Heart left ventricle (tissue), 16 donors: ENCODE data around the gene KCNV2. TPM values are rescaled to one million over a fixed set of nuclear protein-coding genes. Genes with fewer than 3 reads are reported as not detected.
A peak's percentile ranks its signal among the peaks of the same experiment; 100 is the strongest.

Source experiments
- ATAC-seq, 4 donors: fragments of 200-7000 bp; cut with Tn5 transposase; one replicate each; pipeline ENCODE4 v1.9.1; 2020 to 2022; ENCODE audit warnings: moderate library complexity in 4 of 4, mild to moderate bottlenecking in 3 of 4, moderate number of reproducible peaks in 1 of 4
- DNase-seq, 5 donors: peaks; one replicate each; pipeline ENCODE4 v3.0.0-alpha.2; 2020
- H3K27ac ChIP-seq, 12 donors: fragments of 200-600 bp; sonication (generic) in 4 of 12; one replicate each; pipeline versions ENCODE4 v1.5.0 to v1.8.0; 2016 to 2022; ENCODE audit warnings: mild to moderate bottlenecking in 2 of 12
- H3K27me3 ChIP-seq, 9 donors: fragments of 200-600 bp; sonication (generic) in 2 of 9; one replicate each; pipeline versions ENCODE4 v1.5.1 to v1.8.0; 2016 to 2022; ENCODE audit warnings: mild to moderate bottlenecking in 3 of 9
- H3K36me3 ChIP-seq, 9 donors: fragments of 200-600 bp; sonication (generic) in 2 of 9; one replicate each; pipeline versions ENCODE4 v1.5.0 to v1.8.0; 2018 to 2022; ENCODE audit warnings: mild to moderate bottlenecking in 2 of 9
- H3K4me1 ChIP-seq, 12 donors: fragments of 200-600 bp; sonication (generic) in 4 of 12; one replicate each; pipeline versions ENCODE4 v1.5.0 to v1.8.0; 2016 to 2022; ENCODE audit warnings: mild to moderate bottlenecking in 3 of 12
- H3K4me3 ChIP-seq, 12 donors: fragments of 200-600 bp; sonication (generic) in 4 of 12; one replicate each; pipeline versions ENCODE4 v1.5.0 to v1.8.0; 2017 to 2022; ENCODE audit warnings: mild to moderate bottlenecking in 9 of 12, moderate library complexity in 4 of 12
- H3K9me3 ChIP-seq, 12 donors: fragments of 200-600 bp; sonication (generic) in 4 of 12; one replicate each; pipeline versions ENCODE4 v1.5.0 to v1.8.0; 2016 to 2022; ENCODE audit warnings: mild to moderate bottlenecking in 1 of 12
- CTCF ChIP-seq, 12 donors: fragments of 200-600 bp; sonication (generic) in 4 of 12; IDR thresholded peaks; one replicate each; pipeline versions ENCODE4 v1.5.0 to v1.8.0; 2018 to 2022; ENCODE audit warnings: antibody characterized with exemption in 12 of 12, mild to moderate bottlenecking in 5 of 12
- POLR2A ChIP-seq, 2 donors: fragments of 450-650 bp; IDR thresholded peaks; one replicate each; pipeline ENCODE4 v1.6.1; 2017; ENCODE audit warnings: antibody characterized with exemption in 2 of 2, mild to moderate bottlenecking in 2 of 2, moderate library complexity in 2 of 2
- WGBS, 4 donors: extraction: QIAGEN DNeasy Blood & Tissue Kit in 2 of 4; methylation state at CpG; one replicate each; pipeline versions ENCODE4 v1.1.5 to v1.1.7; 2013 to 2018; 5-methylcytosine and 5-hydroxymethylcytosine counted together
- intact Hi-C, 10 donors: fragments of 100-400 bp; cut with DNase I; formaldehyde crosslinking; loops; one replicate each; pipeline versions ENCODE4 v1.11.1 to v1.14.2; 2022
- polyA plus RNA-seq, 2 donors: library from polyadenylated mRNA; stranded (reverse); fragments of 200-250 nt; gene quantifications; one replicate each; pipeline ENCODE4 v1.2.3, GENCODE V29; 2013
- total RNA-seq, 9 donors: library from RNA; depleted of rRNA in 2 of 9; stranded (reverse); fragments of >200 nt in 2 of 9; fragmentation: NEBNext Ultra II Directional in 3 of 9; extraction: Animal tissue kit (Norgen Biotek cat#: 25700) in 3 of 9; gene quantifications; one replicate each; pipeline versions ENCODE4 v1.1.0 to v1.2.4, GENCODE V29; 2016 to 2023
- donor health status: ischemic (EF 13 %, LVEDD 7.1; RV severe dilation, severe dysfunction).
- donor health status: healthy with polysubstance abuse.
- donor health status: DM: no; HTN: yes; CAD: no.
- donor health status: DM: no; HTN: no; CAD: no.
- donor health status: ischemic (EF 25% LVEDD 6.9; RV normal size, moderate dysfunction).
- donor health status: ischemic (EF 25% LVEDD 5.7; RV mildly dilated, moderate dysfunction).
- donor health status: healthy.
- donor health status: DM: yes; HTN: yes; CAD: no.
- donor health status: ischemic (EF 35%, LVEDD 5.7; RV mildly dilated, moderate dysfunction).
- donor health status: nonischemic (EF 11% LVEDD 7.7; RV severe dilation, severe dysfunction).
- donor health status: DM: yes; HTN: yes; CAD: no.
- donor health status: PGD.
- donor health status: ischemic (EF 29% LVEDD 5.4; RV normal size, mild dysfunction).
- donor health status: nonischemic (EF 23%, LVEDD 6.1; RV moderate dilation, normal function).

Gene KCNV2
- total and polyA plus RNA-seq, 11 donors: not detected

GRCh38 chr9:2686911-2687310 lies 30.4 kb upstream of the KCNV2 start:
- DNase-seq (no peak), ATAC-seq (no peak)
- WGBS, 4 donors: 74 to 79% (median 77%) methylated on average over 4 of the region's 4 CpGs
- intact Hi-C loops: no loop called here
- H3K9me3 ChIP-seq: no peaks in the 10 kb centered on the region
- no peak overlapping the region for H3K27ac ChIP-seq
- H3K4me1 ChIP-seq: peaks cover 0 to 26% (median 9%) of the 10 kb centered on the region in 12 donors
- no peaks in the 10 kb centered on the region for H3K36me3 ChIP-seq
- TF ChIP-seq CTCF (IDR thresholded peaks at IDR 0.05): no peak
- TF ChIP-seq POLR2A (IDR thresholded peaks at IDR 0.05): no peak
- H3K4me3 ChIP-seq: no peak overlapping the region
- H3K27me3 ChIP-seq: no peaks in the 10 kb centered on the region

GRCh38 chr9:2688636-2689035 lies 28.7 kb upstream of the KCNV2 start:
- 66 to 77% (median 72%) methylated on average over 3 of the region's 3 CpGs for WGBS, 4 donors
- no peak for DNase-seq
- peak; percentile 70 to 87 (median 74) for ATAC-seq
- Histone ChIP-seq H3K27me3 (no peaks in the 10 kb centered on the region), H3K36me3 (no peaks in the 10 kb centered on the region), H3K9me3 (no peaks in the 10 kb centered on the region), H3K4me1 (peaks cover 0 to 29% (median 10%) of the 10 kb centered on the region in 12 donors), H3K4me3 (no peak overlapping the region), H3K27ac (peak overlapping the region in 6 of 12 donors; percentile 9 to 76 (median 54))
- intact Hi-C loops: no loop called here
- TF ChIP-seq POLR2A (IDR thresholded peaks at IDR 0.05) (no peak), CTCF (IDR thresholded peaks at IDR 0.05) (no peak)

- Histone ChIP-seq H3K9me3 (no peaks in the 10 kb centered on the region), H3K36me3 (no peaks in the 10 kb centered on the region), H3K4me1 (peaks cover 0 to 29% (median 10%) of the 10 kb centered on the region in 12 donors), H3K27me3 (no peaks in the 10 kb centered on the region), H3K4me3 (no peak overlapping the region), H3K27ac (no peak overlapping the region)
- intact Hi-C loops: no loop called here
- WGBS, 4 donors: 86 to 95% (median 91%) methylated on average over 1 of the region's 1 CpG
- no peak for DNase-seq
- TF ChIP-seq POLR2A (IDR thresholded peaks at IDR 0.05) (no peak), CTCF (IDR thresholded peaks at IDR 0.05) (no peak)
- ATAC-seq: no peak
Observed at GRCh38 chr9:2691212-2691611, 26.1 kb upstream of the KCNV2 start.

- ATAC-seq (peak in 1 of 4 donors; percentile 36), DNase-seq (no peak)
- TF ChIP-seq CTCF (IDR thresholded peaks at IDR 0.05) (no peak), POLR2A (IDR thresholded peaks at IDR 0.05) (no peak)
- Histone ChIP-seq H3K9me3 (no peaks in the 10 kb centered on the region), H3K27me3 (no peaks in the 10 kb centered on the region), H3K27ac (no peak overlapping the region), H3K4me3 (no peak overlapping the region), H3K4me1 (peaks cover 0 to 29% (median 10%) of the 10 kb centered on the region in 12 donors), H3K36me3 (no peaks in the 10 kb centered on the region)
- intact Hi-C loops: no loop called here
- WGBS, 4 donors: 21 to 46% (median 28%) methylated on average over 2 of the region's 2 CpGs
Observed at GRCh38 chr9:2691626-2692025, 25.7 kb upstream of the KCNV2 start.
